ENCODE measurements around the gene HES2. TPM values are rescaled to one million over a fixed set of nuclear protein-coding genes. Genes with fewer than 3 reads are reported as not detected.
A peak's percentile ranks its signal among the peaks of the same experiment; 100 is the strongest.

HES2 gene, protein sequence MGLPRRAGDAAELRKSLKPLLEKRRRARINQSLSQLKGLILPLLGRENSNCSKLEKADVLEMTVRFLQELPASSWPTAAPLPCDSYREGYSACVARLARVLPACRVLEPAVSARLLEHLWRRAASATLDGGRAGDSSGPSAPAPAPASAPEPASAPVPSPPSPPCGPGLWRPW
- total RNA-seq (2012; rRNA removed) (not detected in 2 replicates), polyA plus RNA-seq (2012; rRNA removed) (not detected in 2 replicates), Bru-seq, nascent RNA (not detected), BruChase-seq, experiment 1, labeled RNA remaining after a 6-hour chase (not detected), BruChase-seq, experiment 2, labeled RNA remaining after a 2-hour chase (not detected)
- polyA plus RNA-seq (2012; cell fraction: cytosol; rRNA removed): 0.01 TPM in 1 of 2 replicates, not detected in the other
- polyA plus RNA-seq (2012; cell fraction: nucleus; rRNA removed; ENCODE audit: low replicate concordance): 0.03 and 0.08 TPM in 2 replicates
- long read RNA-seq: 0 reads

DNA sequence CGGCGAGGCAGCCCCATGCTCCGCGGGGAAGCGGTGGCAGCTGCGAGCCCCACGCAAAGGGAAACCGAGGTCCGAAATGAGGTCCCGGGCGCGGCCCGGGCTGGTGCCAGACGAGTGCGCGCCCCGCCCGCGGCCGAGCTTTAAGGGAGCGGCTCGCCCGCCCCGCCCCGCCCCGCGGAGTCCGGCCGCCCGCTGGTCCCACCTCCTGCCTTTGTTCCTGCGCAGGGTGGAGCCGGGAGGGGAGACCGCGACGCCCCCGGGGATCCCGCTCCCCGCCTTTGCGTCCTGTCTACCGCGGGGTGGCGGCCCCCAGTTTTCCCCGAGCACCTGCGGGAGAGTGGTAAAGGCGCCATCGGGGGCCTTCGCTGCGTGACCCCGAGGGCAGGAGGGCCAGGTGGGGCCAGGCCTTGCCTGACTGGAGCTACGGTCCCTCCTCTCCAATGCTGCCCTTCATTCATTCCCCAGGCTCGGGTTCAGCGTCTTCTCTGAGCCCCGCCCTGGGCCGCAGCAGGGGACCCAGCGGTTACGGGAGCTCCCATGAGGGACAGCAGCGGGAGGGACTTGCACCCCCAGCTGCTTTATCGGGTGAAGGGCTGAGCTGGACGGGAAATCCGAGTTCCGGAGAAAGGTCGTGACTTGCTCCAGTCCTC lies at the start of gene HES2:
HES2 (minus strand) TSS at position 116 of the 650 bp plus-strand sequence; CDS start at position 17, 99 bp downstream.
- no peaks in the 10 kb centered on the region; the same call in 1 of the 2 replicates for H3K4me1 ChIP-seq (ENCODE audit: control insufficient read depth, insufficient read depth, low read length)
- no peak within 1 kb of the TSS for H3K4ac ChIP-seq (ENCODE audit: low read depth, low read length)
- peaks cover 88% of the 10 kb centered on the region for H3K27me3 ChIP-seq (ENCODE audit: control insufficient read depth, insufficient read depth, low read length)
- no peak within 1 kb of the TSS for H3K27ac ChIP-seq (ENCODE audit: insufficient read depth, low read length)
- POLR2A ChIA-PET (ENCODE audit: unreplicated experiment): no interaction called here
- no peak within 1 kb of the TSS for H4K91ac ChIP-seq (ENCODE audit: insufficient read depth, low read depth, low read length)
- no peak within 1 kb of the TSS for H2BK120ac ChIP-seq (ENCODE audit: low read depth, low read length)
- no peak within 1 kb of the TSS for H2AK5ac ChIP-seq (ENCODE audit: low read depth, low read length)
- CTCF ChIA-PET: interaction anchor here (3.7 kb wide), 1 partner anchor 18 kb away, joined by 13 read pairs; no protein-coding TSS in a partner anchor
- peak within 1 kb of the TSS; percentile 10; the same call in 1 of the 2 replicates for H3K4me2 ChIP-seq (ENCODE audit: low read depth, low read length)
- H3K18ac ChIP-seq (ENCODE audit: low read depth, low read length): no peak within 1 kb of the TSS
- peak within 1 kb of the TSS; percentile 65 for H2AK9ac ChIP-seq (replicated peaks; ENCODE audit: low read depth, low read length, poor library complexity)
- H4K5ac ChIP-seq (ENCODE audit: low read depth, low read length): no peak within 1 kb of the TSS
- no peak within 1 kb of the TSS for H3K9ac ChIP-seq (ENCODE audit: low read depth, low read length)
- H3K4me3 ChIP-seq (ENCODE audit: insufficient read depth, low read depth, low read length): no peak within 1 kb of the TSS
- H4K20me1 ChIP-seq (ENCODE audit: insufficient read depth, low read length): peaks cover 11% of the 10 kb centered on the region; the same call in 1 of the 2 replicates
- H3K23ac ChIP-seq (ENCODE audit: low read depth, low read length): no peak within 1 kb of the TSS
- 0% methylated on average over 28 of the region's 62 CpGs; no CpG with 5 or more reads in 1 of the 2 experiments for WGBS, 2 experiments (ENCODE audit: extremely low coverage in 2 of 2, insufficient read length in 1 of 2)
- intact Hi-C loops (cut with micrococcal nuclease): no loop called here
- no peak within 1 kb of the TSS for H4K8ac ChIP-seq (ENCODE audit: low read depth in 2 of 2, low read length in 2 of 2)
- in situ Hi-C loops (cut with MboI; ENCODE audit: low sequenced_read_pairs): no loop called here
- no peak within 1 kb of the TSS for H2BK5ac ChIP-seq (ENCODE audit: low read depth, low read length, poor library complexity, severe bottlenecking)
- H3K36me3 ChIP-seq (ENCODE audit: control insufficient read depth, insufficient read depth, low read length): no peaks in the 10 kb centered on the region
- DNase-seq (no peak), ATAC-seq (ENCODE audit: low read depth) (no peak; the same call in 1 of the 2 replicates)
- H3K9me1 ChIP-seq (ENCODE audit: insufficient read depth, low read length): no peaks in the 10 kb centered on the region
- no peaks in the 10 kb centered on the region for H3K79me1 ChIP-seq (ENCODE audit: low read depth in 1 of 2, low read length in 2 of 2)
- no peaks in the 10 kb centered on the region for H3K9me3 ChIP-seq (ENCODE audit: control insufficient read depth, insufficient read depth, low read length)
- H2BK15ac ChIP-seq (ENCODE audit: low read depth, low read length): no peak within 1 kb of the TSS
- H3K56ac ChIP-seq (ENCODE audit: extremely low read depth, insufficient read depth, low read length): no peak within 1 kb of the TSS
- dilution Hi-C loops (cut with HindIII; ENCODE audit: low sequenced_read_pairs, unreplicated experiment): no loop called here
- H2AFZ ChIP-seq (replicated peaks; ENCODE audit: low read length, poor library complexity): peak within 1 kb of the TSS; percentile 75
- BruUV-seq (replicated peaks): no TSS peak
- no peak within 1 kb of the TSS for H3K14ac ChIP-seq (replicated peaks; ENCODE audit: low read depth, low read length)
- no peak within 1 kb of the TSS for H2BK20ac ChIP-seq (ENCODE audit: low read depth, low read length)
- TF ChIP-seq RAD21 (IDR thresholded peaks at IDR 0.05; ENCODE audit: low read length) (no peak), RCOR1 (IDR thresholded peaks at IDR 0.05; ENCODE audit: insufficient replicate concordance, low read length) (no peak), MAFK (IDR thresholded peaks at IDR 0.05; ENCODE audit: low read depth, low read length) (no peak), FOS (IDR thresholded peaks at IDR 0.05; ENCODE audit: low read depth, low read length) (no peak), SMC3 (IDR thresholded peaks at IDR 0.05; ENCODE audit: low read depth, low read length) (no peak), NFE2L2 (IDR thresholded peaks at IDR 0.05; ENCODE audit: low read depth, low read length) (no peak), MXI1 (IDR thresholded peaks at IDR 0.05; ENCODE audit: borderline replicate concordance, low read depth, low read length) (no peak), RFX5 (IDR thresholded peaks at IDR 0.05; ENCODE audit: low read depth, low read length) (no peak), CEBPB (IDR thresholded peaks at IDR 0.05; ENCODE audit: low read depth, low read length) (no peak), POLR2A (IDR thresholded peaks at IDR 0.05; ENCODE audit: low read depth, low read length) (no peak)
- TF ChIP-seq, protein P1, sequence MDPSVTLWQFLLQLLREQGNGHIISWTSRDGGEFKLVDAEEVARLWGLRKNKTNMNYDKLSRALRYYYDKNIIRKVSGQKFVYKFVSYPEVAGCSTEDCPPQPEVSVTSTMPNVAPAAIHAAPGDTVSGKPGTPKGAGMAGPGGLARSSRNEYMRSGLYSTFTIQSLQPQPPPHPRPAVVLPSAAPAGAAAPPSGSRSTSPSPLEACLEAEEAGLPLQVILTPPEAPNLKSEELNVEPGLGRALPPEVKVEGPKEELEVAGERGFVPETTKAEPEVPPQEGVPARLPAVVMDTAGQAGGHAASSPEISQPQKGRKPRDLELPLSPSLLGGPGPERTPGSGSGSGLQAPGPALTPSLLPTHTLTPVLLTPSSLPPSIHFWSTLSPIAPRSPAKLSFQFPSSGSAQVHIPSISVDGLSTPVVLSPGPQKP (IDR thresholded peaks at IDR 0.05; ENCODE audit: borderline replicate concordance, low read depth, low read length): no peak
- TF ChIP-seq, protein P2, sequence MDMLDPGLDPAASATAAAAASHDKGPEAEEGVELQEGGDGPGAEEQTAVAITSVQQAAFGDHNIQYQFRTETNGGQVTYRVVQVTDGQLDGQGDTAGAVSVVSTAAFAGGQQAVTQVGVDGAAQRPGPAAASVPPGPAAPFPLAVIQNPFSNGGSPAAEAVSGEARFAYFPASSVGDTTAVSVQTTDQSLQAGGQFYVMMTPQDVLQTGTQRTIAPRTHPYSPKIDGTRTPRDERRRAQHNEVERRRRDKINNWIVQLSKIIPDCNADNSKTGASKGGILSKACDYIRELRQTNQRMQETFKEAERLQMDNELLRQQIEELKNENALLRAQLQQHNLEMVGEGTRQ (IDR thresholded peaks at IDR 0.05; ENCODE audit: low read depth, low read length): no peak
- TF ChIP-seq, protein P3, sequence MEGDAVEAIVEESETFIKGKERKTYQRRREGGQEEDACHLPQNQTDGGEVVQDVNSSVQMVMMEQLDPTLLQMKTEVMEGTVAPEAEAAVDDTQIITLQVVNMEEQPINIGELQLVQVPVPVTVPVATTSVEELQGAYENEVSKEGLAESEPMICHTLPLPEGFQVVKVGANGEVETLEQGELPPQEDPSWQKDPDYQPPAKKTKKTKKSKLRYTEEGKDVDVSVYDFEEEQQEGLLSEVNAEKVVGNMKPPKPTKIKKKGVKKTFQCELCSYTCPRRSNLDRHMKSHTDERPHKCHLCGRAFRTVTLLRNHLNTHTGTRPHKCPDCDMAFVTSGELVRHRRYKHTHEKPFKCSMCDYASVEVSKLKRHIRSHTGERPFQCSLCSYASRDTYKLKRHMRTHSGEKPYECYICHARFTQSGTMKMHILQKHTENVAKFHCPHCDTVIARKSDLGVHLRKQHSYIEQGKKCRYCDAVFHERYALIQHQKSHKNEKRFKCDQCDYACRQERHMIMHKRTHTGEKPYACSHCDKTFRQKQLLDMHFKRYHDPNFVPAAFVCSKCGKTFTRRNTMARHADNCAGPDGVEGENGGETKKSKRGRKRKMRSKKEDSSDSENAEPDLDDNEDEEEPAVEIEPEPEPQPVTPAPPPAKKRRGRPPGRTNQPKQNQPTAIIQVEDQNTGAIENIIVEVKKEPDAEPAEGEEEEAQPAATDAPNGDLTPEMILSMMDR (conservative IDR thresholded peaks at IDR 0.05; ENCODE audit: low read depth, low read length): no peak
